Kidney epithelial cell (primary cell): ENCODE data around the gene ALOX15B. TPM values are rescaled to one million over a fixed set of nuclear protein-coding genes. Genes with fewer than 3 reads are reported as not detected.

Experiments
- DNase-seq: peaks from one replicate; pipeline ENCODE4 v3.0.0-alpha.2; 2010; ENCODE audit warnings: low read depth
- H3K27me3 ChIP-seq: 2 replicates; pipeline ENCODE4 v1.6.0; 2011; ENCODE audit warnings: low read length; ENCODE audit not compliant: control insufficient read depth, insufficient read depth
- H3K36me3 ChIP-seq: 2 replicates; pipeline ENCODE4 v1.5.1; 2011; ENCODE audit warnings: low read length; ENCODE audit not compliant: control insufficient read depth, insufficient read depth
- H3K4me3 ChIP-seq: 2 replicates; pipeline ENCODE4 v1.5.1; 2011; ENCODE audit warnings: low read depth, mild to moderate bottlenecking, control low read depth, low read length
- total RNA-seq: library from RNA; depleted of rRNA; stranded (reverse); fragments of >200 nt; gene quantifications from 2 replicates; pipeline ENCODE4 v1.2.3, GENCODE V29; 2015
- TF ChIP-seq, protein P1 (sequence below): IDR thresholded peaks from 2 replicates; pipeline ENCODE4 v1.5.1; 2011; ENCODE audit warnings: mild to moderate bottlenecking, moderate library complexity, low read length, control low read depth, inconsistent platforms; ENCODE audit not compliant: insufficient read depth, poor library complexity, severe bottlenecking

ALOX15B gene
- total RNA-seq, 1 donor from 2014 or later = 0.29 TPM

DNA sequence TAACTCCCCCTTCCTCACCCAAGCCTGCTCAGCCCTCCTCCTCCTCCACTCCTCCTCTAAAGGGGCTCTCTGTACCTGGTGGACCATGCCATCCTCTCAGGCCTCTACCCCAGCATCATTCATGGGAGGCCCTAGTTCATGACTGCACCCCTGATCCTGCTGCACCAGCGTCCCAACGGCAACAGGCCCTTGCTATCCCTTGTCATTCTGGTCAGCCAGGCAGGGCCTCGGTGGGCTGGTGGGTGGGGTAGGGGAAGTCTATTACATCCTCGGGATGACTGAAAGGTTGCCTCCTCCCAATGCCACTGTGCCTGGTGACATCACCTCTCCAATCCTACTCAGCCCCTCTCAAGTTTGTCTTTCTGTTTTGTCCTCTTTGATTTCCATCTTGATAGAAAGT lies 28.9 kb downstream of the ALOX15B start:
- Histone ChIP-seq H3K27me3 (peaks cover 55% of the 10 kb centered on the region), H3K36me3 (no peaks in the 10 kb centered on the region), H3K4me3 (no peak overlapping the region)
- no peak for DNase-seq
- TF ChIP-seq, protein P1, sequence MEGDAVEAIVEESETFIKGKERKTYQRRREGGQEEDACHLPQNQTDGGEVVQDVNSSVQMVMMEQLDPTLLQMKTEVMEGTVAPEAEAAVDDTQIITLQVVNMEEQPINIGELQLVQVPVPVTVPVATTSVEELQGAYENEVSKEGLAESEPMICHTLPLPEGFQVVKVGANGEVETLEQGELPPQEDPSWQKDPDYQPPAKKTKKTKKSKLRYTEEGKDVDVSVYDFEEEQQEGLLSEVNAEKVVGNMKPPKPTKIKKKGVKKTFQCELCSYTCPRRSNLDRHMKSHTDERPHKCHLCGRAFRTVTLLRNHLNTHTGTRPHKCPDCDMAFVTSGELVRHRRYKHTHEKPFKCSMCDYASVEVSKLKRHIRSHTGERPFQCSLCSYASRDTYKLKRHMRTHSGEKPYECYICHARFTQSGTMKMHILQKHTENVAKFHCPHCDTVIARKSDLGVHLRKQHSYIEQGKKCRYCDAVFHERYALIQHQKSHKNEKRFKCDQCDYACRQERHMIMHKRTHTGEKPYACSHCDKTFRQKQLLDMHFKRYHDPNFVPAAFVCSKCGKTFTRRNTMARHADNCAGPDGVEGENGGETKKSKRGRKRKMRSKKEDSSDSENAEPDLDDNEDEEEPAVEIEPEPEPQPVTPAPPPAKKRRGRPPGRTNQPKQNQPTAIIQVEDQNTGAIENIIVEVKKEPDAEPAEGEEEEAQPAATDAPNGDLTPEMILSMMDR = no peak

- no peak for DNase-seq
- peaks cover 56% of the 10 kb centered on the region for H3K27me3 ChIP-seq
- no peaks in the 10 kb centered on the region for H3K36me3 ChIP-seq
- no peak overlapping the region for H3K4me3 ChIP-seq
- TF ChIP-seq, protein P1 = no peak
Observed at GRCh38 chr17:8068736-8069586, 30.1 kb downstream of the ALOX15B start.

DNA sequence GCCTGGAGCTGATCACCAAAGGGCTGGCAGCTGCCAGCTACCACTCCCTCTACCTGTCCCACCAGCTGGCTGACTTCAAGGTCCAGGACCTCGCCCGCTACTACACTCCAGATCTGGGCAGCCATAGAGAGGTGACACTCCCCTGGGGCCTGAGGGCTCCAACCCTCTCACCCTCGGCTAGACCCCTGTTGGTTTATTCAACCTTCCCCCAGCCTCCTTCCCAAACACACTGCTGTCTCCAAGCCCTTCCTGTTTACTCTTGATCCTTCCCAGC lies 30.7 kb downstream of the ALOX15B start:
- DNase-seq = no peak
- H3K27me3 ChIP-seq = peaks cover 58% of the 10 kb centered on the region
- H3K4me3 ChIP-seq = no peak overlapping the region
- TF ChIP-seq, protein P1 = no peak
- H3K36me3 ChIP-seq = no peaks in the 10 kb centered on the region

DNA sequence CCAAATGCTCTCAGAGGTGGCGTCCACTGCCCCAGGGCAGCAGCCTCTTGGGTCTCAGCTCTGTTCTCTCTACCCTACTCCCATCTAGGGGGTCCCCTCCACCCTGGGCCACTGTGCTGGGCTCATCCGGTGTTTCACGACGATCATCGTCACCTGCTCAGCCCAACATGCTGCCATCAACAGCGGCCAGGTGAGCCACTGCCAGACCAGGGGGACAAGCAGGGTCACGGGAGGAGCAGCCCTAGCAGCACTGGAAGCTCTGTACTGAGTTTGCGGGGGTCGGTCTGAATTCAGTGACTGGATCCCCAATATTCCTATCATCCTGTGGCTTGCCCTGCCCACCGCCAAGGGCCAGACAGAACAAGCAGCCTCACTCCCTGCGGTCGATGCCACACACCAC lies 32.6 kb downstream of the ALOX15B start:
- TF ChIP-seq, protein P1 = no peak
- no peak for DNase-seq
- Histone ChIP-seq H3K27me3 (peaks cover 68% of the 10 kb centered on the region), H3K36me3 (no peaks in the 10 kb centered on the region), H3K4me3 (no peak overlapping the region)

DNA sequence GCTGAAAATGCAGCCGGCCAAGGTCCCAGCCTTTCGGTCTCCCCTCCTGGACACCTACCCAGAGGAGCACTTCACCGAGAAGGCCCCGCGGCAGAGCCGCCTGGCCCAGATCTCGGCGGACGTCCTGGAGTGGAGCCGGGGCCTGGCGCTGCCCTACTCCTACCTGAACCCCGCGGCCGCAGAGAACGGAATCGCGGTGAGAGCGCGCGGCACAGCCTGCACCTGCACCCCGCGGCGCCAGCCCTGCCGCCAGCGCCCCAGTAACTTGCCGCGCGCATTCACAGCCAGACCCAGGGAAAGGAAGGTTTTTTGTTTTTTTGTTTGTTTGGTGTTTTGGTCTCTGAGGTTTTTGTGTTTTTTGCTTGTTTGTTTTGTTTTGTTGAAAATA lies 33.5 kb downstream of the ALOX15B start:
- no peak overlapping the region for H3K4me3 ChIP-seq
- TF ChIP-seq, protein P1 = no peak
- H3K36me3 ChIP-seq = no peaks in the 10 kb centered on the region
- peaks cover 70% of the 10 kb centered on the region for H3K27me3 ChIP-seq
- DNase-seq = no peak
